GM12878 (cell line): Measurements from ENCODE around the gene ACTL8. TPM values are rescaled to one million over a fixed set of nuclear protein-coding genes. Genes with fewer than 3 reads are reported as not detected.

Experiments
- ATAC-seq: fragments of 200-7000 bp; cut with Tn5 transposase; 3 replicates; pipeline ENCODE4 v1.9.1; 2020; ENCODE audit warnings: mild to moderate bottlenecking, moderate library complexity
- BruUV-seq: library from RNA; stranded (reverse); fragments of 400-500 nt; replicated peaks from 2 replicates; lab custom pipeline; 2021; lab: Mats Ljungman, UMichigan
- CTCF ChIA-PET: fragments of 300-600 bp; sonication (Branson Sonifier 250); formaldehyde crosslinking; extraction: SDS; loops from one replicate; lab custom pipeline; 2021; ENCODE audit warnings: inconsistent platforms; lab: Yijun Ruan, JAX
- POLR2A ChIA-PET: fragments of 350-600 bp; formaldehyde crosslinking; extraction: SDS; loops from one replicate; lab custom pipeline; 2021; ENCODE audit warnings: inconsistent platforms; lab: Charles Lee
- RAD21 ChIA-PET: fragments of 300-600 bp; sonication (Branson Sonifier 250); formaldehyde crosslinking; loops from one replicate; lab custom pipeline; 2023; ENCODE audit warnings: antibody characterized with exemption; ENCODE audit not compliant: unreplicated experiment; lab: Charles Lee
- SMC1A ChIA-PET: fragments of 300-600 bp; sonication (Branson Sonifier 250); formaldehyde crosslinking; loops from one replicate; lab custom pipeline; 2023; ENCODE audit not compliant: unreplicated experiment, uncharacterized antibody; lab: Charles Lee
- DNase-seq: peaks from one replicate; pipeline ENCODE4 v3.0.0-alpha.2; 2011; ENCODE audit warnings: low read depth, low spot score
- FAIRE-seq: peaks from 3 replicates; lab custom pipeline; 2011; peaks lifted over from hg19 to GRCh38; lab: Jason Lieb, UNC
- H2AFZ ChIP-seq: 2 replicates; pipeline ENCODE4 v1.6.0; 2011; ENCODE audit warnings: low read depth, low read length, control low read depth; ENCODE audit not compliant: control insufficient read depth
- H3K27ac ChIP-seq: 2 replicates; pipeline ENCODE4 v1.5.1; 2011; ENCODE audit warnings: control low read depth; ENCODE audit not compliant: control insufficient read depth, insufficient read depth
- H3K27me3 ChIP-seq, 2 experiments: replicated peaks in 1 of 2; 2 replicates each; pipeline versions ENCODE4 v1.6.0 to v1.6.1; 2011; ENCODE audit warnings: low read length in 1 of 2; ENCODE audit not compliant: control insufficient read depth in 2 of 2, insufficient read depth in 2 of 2
- H3K36me3 ChIP-seq, 2 experiments: 2 replicates each; pipeline ENCODE4 v1.5.1; 2011; ENCODE audit warnings: low read length in 1 of 2; ENCODE audit not compliant: control insufficient read depth in 2 of 2, insufficient read depth in 2 of 2
- H3K4me1 ChIP-seq: 2 replicates; pipeline ENCODE4 v1.6.1; 2011; ENCODE audit warnings: mild to moderate bottlenecking, low read length, moderate library complexity, mixed read lengths; ENCODE audit not compliant: control insufficient read depth, insufficient read depth
- H3K4me2 ChIP-seq: 2 replicates; pipeline ENCODE4 v1.6.0; 2011; ENCODE audit warnings: control low read depth; ENCODE audit not compliant: control insufficient read depth, insufficient read depth
- H3K4me3 ChIP-seq: fragments of 200-600 bp; sonication (generic); 2 replicates; pipeline ENCODE4 v1.5.1; 2016
- H3K79me2 ChIP-seq: 2 replicates; pipeline ENCODE4 v1.6.0; 2011; ENCODE audit warnings: low read length; ENCODE audit not compliant: control insufficient read depth, insufficient read depth
- H3K9ac ChIP-seq: 2 replicates; pipeline ENCODE4 v1.8.0; 2011; ENCODE audit warnings: low read length, control low read depth, mixed read lengths; ENCODE audit not compliant: control insufficient read depth, insufficient read depth
- H3K9me3 ChIP-seq: replicated peaks from 3 replicates; pipeline ENCODE4 v1.5.1; 2011; ENCODE audit warnings: mild to moderate bottlenecking, low read length; ENCODE audit not compliant: control insufficient read depth, insufficient read depth
- H4K20me1 ChIP-seq: 2 replicates; pipeline ENCODE4 v1.6.0; 2011; ENCODE audit not compliant: control insufficient read depth, insufficient read depth
- CHD2 ChIP-seq: IDR thresholded peaks from 2 replicates; pipeline ENCODE4 v1.6.1; 2011; ENCODE audit warnings: low read depth, low read length, improper control_type of control experiment, borderline replicate concordance
- DPF2 ChIP-seq: fragments of 450-650 bp; IDR thresholded peaks from 2 replicates; pipeline ENCODE4 v1.6.1; 2017; ENCODE audit warnings: mild to moderate bottlenecking
- MTA3 ChIP-seq: IDR thresholded peaks from 2 replicates; pipeline ENCODE4 v1.6.1; 2012; ENCODE audit warnings: low read length, inconsistent platforms, borderline replicate concordance
- PKNOX1 ChIP-seq: fragments of 450-650 bp; IDR thresholded peaks from 2 replicates; pipeline ENCODE4 v1.6.1; 2016; ENCODE audit warnings: mild to moderate bottlenecking
- RELB ChIP-seq: fragments of 450-650 bp; IDR thresholded peaks from 2 replicates; pipeline ENCODE4 v1.6.1; 2017; ENCODE audit warnings: low read depth, mild to moderate bottlenecking, moderate library complexity
- ZZZ3 ChIP-seq: IDR thresholded peaks from 2 replicates; pipeline ENCODE4 v1.6.1; 2011; ENCODE audit warnings: low read depth; ENCODE audit not compliant: control insufficient read depth, insufficient read length
- WGBS: methylation state at CpG from one replicate; pipeline ENCODE4 v1.1.6; 2016; ENCODE audit warnings: low lambda C conversion rate; ENCODE audit not compliant: insufficient replicate concordance, insufficient coverage; ENCODE audit errors: missing lambda C conversion rate; 5-methylcytosine and 5-hydroxymethylcytosine counted together
- in situ Hi-C: fragments of 300-500 bp; cut with MboI; formaldehyde crosslinking; loops from 9 replicates; pipeline ENCODE4 v1.14.3; 2018; ENCODE audit warnings: mixed read lengths
- intact Hi-C: fragments of 100-400 bp; cut with micrococcal nuclease; formaldehyde crosslinking; loops from one replicate; pipeline ENCODE4 v1.14.2; 2022; ENCODE audit not compliant: unreplicated experiment
- polyA plus RNA-seq, 11 experiments: library from polyadenylated mRNA; depleted of rRNA in 4 of 11; unstranded in 6 of 11; stranded (reverse) in 5 of 11; fragments of >200 nt; fragmentation: Nextera tagmentation in 4 of 11; fragmentation: Illumina TruSeq in 1 of 11; extraction: Ambion mirVana in 4 of 11; extraction: Trizol in 1 of 11; gene quantifications; 1 replicate in 1 of 11; 2 replicates in 10 of 11; pipeline versions ENCODE4 v1.2.1 to v1.2.3, GENCODE V29; 2011 to 2016; ENCODE audit warnings: inconsistent platforms in 2 of 11, missing spikeins in 2 of 11, low read depth in 1 of 11
- total RNA-seq, 4 experiments: library from RNA; depleted of rRNA in 3 of 4; stranded (reverse); fragments of >200 nt in 3 of 4; fragmentation: Illumina TruSeq in 1 of 4; extraction: Trizol in 1 of 4; gene quantifications; 2 replicates each; pipeline versions ENCODE4 v1.2.1 to v1.2.3, GENCODE V29; 2013 to 2021

The ACTL8 gene
- total and polyA plus RNA-seq, 10 of the 15 experiments (the other 5 are each of a cell fraction or from before 2014, with no cell fraction given): 0.05 to 0.27 TPM; not detected in 8

- TF ChIP-seq RELB (no peak), ZZZ3 (no peak)
- TF ChIP-seq, all 136 proteins: peak for 0
Observed at GRCh38 chr1:17795081-17795809, 40.1 kb downstream of the ACTL8 start (continued).

- Histone ChIP-seq H3K4me1 (no peaks in the 10 kb centered on the region), H3K9me3 (no peaks in the 10 kb centered on the region), H4K20me1 (no peaks in the 10 kb centered on the region), H3K9ac (no peak overlapping the region), H3K4me3 (no peak overlapping the region), H3K4me2 (no peak overlapping the region)
- 24% methylated on average over 10 of the region's 10 CpGs for WGBS
- POLR2A ChIA-PET: no interaction called here
- SMC1A ChIA-PET: interaction anchor here (0.9 kb wide), 1 partner anchor 12 kb away, joined by 3 read pairs; no protein-coding TSS in a partner anchor
- RAD21 ChIA-PET: no interaction called here
- ATAC-seq: no peak
- TF ChIP-seq DPF2 (no peak), PKNOX1 (no peak), CHD2 (no peak), MTA3 (no peak)
- TF ChIP-seq, all 136 proteins: peak for 0
- BruUV-seq: no TSS peak
- in situ Hi-C loops (no loop called here), intact Hi-C loops (no loop called here)
- CTCF ChIA-PET: interaction anchor here (1.2 kb wide), 1 partner anchor 32 kb away, joined by 3 read pairs; no protein-coding TSS in a partner anchor
- Histone ChIP-seq H3K27ac (no peak overlapping the region), H3K36me3 (no peaks in the 10 kb centered on the region), H2AFZ (no peak overlapping the region), H3K27me3 (peaks cover 3 to 6% of the 10 kb centered on the region in 2 experiments; a peak in 3 of 4 replicates), H3K79me2 (no peaks in the 10 kb centered on the region)
- FAIRE-seq (no peak), DNase-seq (no peak)
Observed at GRCh38 chr1:17795836-17796645, 40.9 kb downstream of the ACTL8 start.
